Osteocyte (in vitro differentiated cells): ENCODE results near the gene AFF3. TPM values are rescaled to one million over a fixed set of nuclear protein-coding genes. Genes with fewer than 3 reads are reported as not detected.

ENCODE experiments used
- DNase-seq: peaks from one replicate; pipeline ENCODE4 v3.0.0; 2021; ENCODE audit warnings: mixed read lengths; ENCODE audit not compliant: unreplicated experiment; ENCODE audit errors: extremely low spot score
- H3K27ac Mint-ChIP-seq: one replicate; pipeline ENCODE4 v1.8.0; 2021; ENCODE audit warnings: mild to moderate bottlenecking, mixed read lengths; ENCODE audit not compliant: unreplicated experiment
- H3K27me3 Mint-ChIP-seq: one replicate; pipeline ENCODE4 v1.8.0; 2021; ENCODE audit warnings: mixed read lengths; ENCODE audit not compliant: unreplicated experiment
- H3K36me3 Mint-ChIP-seq: one replicate; pipeline ENCODE4 v1.8.0; 2021; ENCODE audit warnings: mixed read lengths; ENCODE audit not compliant: unreplicated experiment
- H3K4me1 Mint-ChIP-seq: one replicate; pipeline ENCODE4 v1.8.0; 2021; ENCODE audit warnings: mixed read lengths; ENCODE audit not compliant: unreplicated experiment
- H3K4me3 Mint-ChIP-seq: one replicate; pipeline ENCODE4 v1.8.0; 2021; ENCODE audit warnings: mild to moderate bottlenecking, moderate library complexity, mixed read lengths; ENCODE audit not compliant: unreplicated experiment
- H3K9me3 Mint-ChIP-seq: one replicate; pipeline ENCODE4 v1.8.0; 2021; ENCODE audit warnings: mixed read lengths; ENCODE audit not compliant: unreplicated experiment
- CTCF ChIP-seq: fragments of 200-600 bp; sonication (generic); IDR thresholded peaks from 2 replicates; pipeline ENCODE4 v1.5.0; 2021; ENCODE audit warnings: antibody characterized with exemption, mild to moderate bottlenecking, moderate library complexity
- total RNA-seq: library from RNA; stranded (reverse); gene quantifications from 2 replicates; pipeline ENCODE4 v1.2.1, GENCODE V29; 2021

Gene AFF3
- total RNA-seq, 1 donor from 2014 or later, result 248 TPM

- TF ChIP-seq CTCF, result no peak
- Mint-ChIP-seq H3K4me3 (no peak overlapping the region), H3K27me3 (no peaks in the 10 kb centered on the region), H3K4me1 (peaks cover 32% of the 10 kb centered on the region), H3K27ac (no peak overlapping the region), H3K36me3 (peaks cover 64% of the 10 kb centered on the region), H3K9me3 (no peaks in the 10 kb centered on the region)
- no peak for DNase-seq
These were observed 199.6 kb downstream of the AFF3 start for GRCh38 chr2:99942561-99943347.

- no peak for DNase-seq
- no peak for TF ChIP-seq CTCF
- H3K27ac Mint-ChIP-seq, result peak overlapping the region; percentile 59
- peaks cover 32% of the 10 kb centered on the region for H3K4me1 Mint-ChIP-seq
- H3K9me3 Mint-ChIP-seq, result no peaks in the 10 kb centered on the region
- no peaks in the 10 kb centered on the region for H3K27me3 Mint-ChIP-seq
- no peak overlapping the region for H3K4me3 Mint-ChIP-seq
- H3K36me3 Mint-ChIP-seq, result peaks cover 68% of the 10 kb centered on the region
These were observed 201.4 kb downstream of the AFF3 start for GRCh38 chr2:99940963-99941362.

GRCh38 chr2:99939135-99939534 lies 203.3 kb downstream of the AFF3 start:
- Mint-ChIP-seq H3K9me3 (no peaks in the 10 kb centered on the region), H3K27me3 (no peaks in the 10 kb centered on the region), H3K27ac (no peak overlapping the region), H3K4me1 (peaks cover 33% of the 10 kb centered on the region), H3K4me3 (no peak overlapping the region), H3K36me3 (peaks cover 68% of the 10 kb centered on the region)
- no peak for TF ChIP-seq CTCF
- DNase-seq, result no peak

- Mint-ChIP-seq H3K4me3 (no peak overlapping the region), H3K4me1 (peaks cover 33% of the 10 kb centered on the region), H3K27me3 (no peaks in the 10 kb centered on the region), H3K27ac (no peak overlapping the region), H3K36me3 (peaks cover 69% of the 10 kb centered on the region), H3K9me3 (no peaks in the 10 kb centered on the region)
- TF ChIP-seq CTCF, result no peak
- DNase-seq, result no peak
These were observed 204.1 kb downstream of the AFF3 start for GRCh38 chr2:99938250-99938649.

GRCh38 chr2:99936065-99936464 lies 206.3 kb downstream of the AFF3 start:
- DNase-seq, result no peak
- H3K36me3 Mint-ChIP-seq, result peaks cover 73% of the 10 kb centered on the region
- no peak overlapping the region for H3K4me3 Mint-ChIP-seq
- no peaks in the 10 kb centered on the region for H3K27me3 Mint-ChIP-seq
- H3K27ac Mint-ChIP-seq, result no peak overlapping the region
- no peaks in the 10 kb centered on the region for H3K9me3 Mint-ChIP-seq
- no peak for TF ChIP-seq CTCF
- peaks cover 22% of the 10 kb centered on the region for H3K4me1 Mint-ChIP-seq
